ENCODE measurements around the gene CFAP161.

Gene CFAP161

GRCh38 chr15:81165535-81165934 lies 31.5 kb downstream of the CFAP161 start:
- peaks cover 7% of the 10 kb centered on the region for H3K4me1 ChIP-seq (ENCODE audit: insufficient read depth, low read length)
- no peaks in the 10 kb centered on the region for H3K9me3 ChIP-seq (ENCODE audit: insufficient read depth, low read length, severe bottlenecking)
- TF ChIP-seq EZH2 (IDR thresholded peaks at IDR 0.05; ENCODE audit: borderline replicate concordance, low read depth, low read length, severe bottlenecking) (no peak), CTCF (IDR thresholded peaks at IDR 0.05; ENCODE audit: borderline replicate concordance, extremely low read depth, low read length, poor library complexity, severe bottlenecking) (no peak)
- no peak overlapping the region for H3K9ac ChIP-seq (ENCODE audit: low read depth, low read length)
- no peaks in the 10 kb centered on the region for H3K36me3 ChIP-seq (ENCODE audit: insufficient read depth, low read length)
- no peaks in the 10 kb centered on the region for H3K27me3 ChIP-seq (ENCODE audit: insufficient read depth, low read length, poor library complexity)
- ATAC-seq (ENCODE audit: insufficient read depth, low read depth) (no peak), DNase-seq (no peak)
- no peaks in the 10 kb centered on the region for H4K20me1 ChIP-seq (ENCODE audit: insufficient read depth, low read length)
- no peak overlapping the region for H3K27ac ChIP-seq (ENCODE audit: low read length)
- H3K4me3 ChIP-seq (ENCODE audit: low read depth in 1 of 2, low read length in 2 of 2): no peak overlapping the region
- no peaks in the 10 kb centered on the region for H3K79me2 ChIP-seq (ENCODE audit: insufficient read depth, low read length)
- H3K4me2 ChIP-seq (ENCODE audit: insufficient read depth, low read length): no peak overlapping the region
- H2AFZ ChIP-seq (ENCODE audit: low read depth, low read length): no peak overlapping the region

GRCh38 chr15:81166636-81167305 lies 32.7 kb downstream of the CFAP161 start:
- no peaks in the 10 kb centered on the region for H3K27me3 ChIP-seq (ENCODE audit: insufficient read depth, low read length, poor library complexity)
- no peak for TF ChIP-seq CTCF (IDR thresholded peaks at IDR 0.05; ENCODE audit: borderline replicate concordance, extremely low read depth, low read length, poor library complexity, severe bottlenecking)
- no peak for TF ChIP-seq EZH2 (IDR thresholded peaks at IDR 0.05; ENCODE audit: borderline replicate concordance, low read depth, low read length, severe bottlenecking)
- no peaks in the 10 kb centered on the region for H4K20me1 ChIP-seq (ENCODE audit: insufficient read depth, low read length)
- no peaks in the 10 kb centered on the region for H3K79me2 ChIP-seq (ENCODE audit: insufficient read depth, low read length)
- peaks cover 7% of the 10 kb centered on the region for H3K4me1 ChIP-seq (ENCODE audit: insufficient read depth, low read length)
- H3K9me3 ChIP-seq (ENCODE audit: insufficient read depth, low read length, severe bottlenecking): no peaks in the 10 kb centered on the region
- no peak overlapping the region for H3K4me2 ChIP-seq (ENCODE audit: insufficient read depth, low read length)
- H3K27ac ChIP-seq (ENCODE audit: low read length): no peak overlapping the region
- H3K4me3 ChIP-seq (ENCODE audit: low read depth in 1 of 2, low read length in 2 of 2): no peak overlapping the region
- H3K9ac ChIP-seq (ENCODE audit: low read depth, low read length): no peak overlapping the region
- no peak overlapping the region for H2AFZ ChIP-seq (ENCODE audit: low read depth, low read length)
- no peaks in the 10 kb centered on the region for H3K36me3 ChIP-seq (ENCODE audit: insufficient read depth, low read length)
- ATAC-seq (ENCODE audit: insufficient read depth, low read depth) (no peak), DNase-seq (no peak)

GRCh38 chr15:81168131-81168526 lies 34.1 kb downstream of the CFAP161 start:
- H3K4me1 ChIP-seq (ENCODE audit: insufficient read depth, low read length): peaks cover 7% of the 10 kb centered on the region
- ATAC-seq (ENCODE audit: insufficient read depth, low read depth) (no peak), DNase-seq (no peak)
- H2AFZ ChIP-seq (ENCODE audit: low read depth, low read length): no peak overlapping the region
- no peaks in the 10 kb centered on the region for H3K79me2 ChIP-seq (ENCODE audit: insufficient read depth, low read length)
- TF ChIP-seq CTCF (IDR thresholded peaks at IDR 0.05; ENCODE audit: borderline replicate concordance, extremely low read depth, low read length, poor library complexity, severe bottlenecking): no peak
- TF ChIP-seq EZH2 (IDR thresholded peaks at IDR 0.05; ENCODE audit: borderline replicate concordance, low read depth, low read length, severe bottlenecking): no peak
- no peak overlapping the region for H3K27ac ChIP-seq (ENCODE audit: low read length)
- H3K9ac ChIP-seq (ENCODE audit: low read depth, low read length): no peak overlapping the region
- H3K27me3 ChIP-seq (ENCODE audit: insufficient read depth, low read length, poor library complexity): no peaks in the 10 kb centered on the region
- no peak overlapping the region for H3K4me2 ChIP-seq (ENCODE audit: insufficient read depth, low read length)
- H3K9me3 ChIP-seq (ENCODE audit: insufficient read depth, low read length, severe bottlenecking): no peaks in the 10 kb centered on the region
- no peak overlapping the region for H3K4me3 ChIP-seq (ENCODE audit: low read depth in 1 of 2, low read length in 2 of 2)
- no peaks in the 10 kb centered on the region for H3K36me3 ChIP-seq (ENCODE audit: insufficient read depth, low read length)
- H4K20me1 ChIP-seq (ENCODE audit: insufficient read depth, low read length): no peaks in the 10 kb centered on the region
